Nephron progenitor cell (in vitro differentiated cells): ENCODE data around the gene ADAM12.

Source experiments
- DNase-seq: peaks from one replicate; pipeline ENCODE4 v3.0.0; 2021
- H3K27ac Mint-ChIP-seq: 2 replicates; pipeline ENCODE4 v1.8.0; 2021; ENCODE audit warnings: mild to moderate bottlenecking, moderate library complexity, mixed read lengths
- H3K27me3 Mint-ChIP-seq: 2 replicates; pipeline ENCODE4 v1.8.0; 2021; ENCODE audit warnings: mild to moderate bottlenecking, low read depth, mixed read lengths; ENCODE audit not compliant: poor library complexity
- H3K36me3 Mint-ChIP-seq: 2 replicates; pipeline ENCODE4 v1.8.0; 2021; ENCODE audit warnings: low read depth, mixed read lengths
- H3K4me1 Mint-ChIP-seq: 2 replicates; pipeline ENCODE4 v1.8.0; 2021; ENCODE audit warnings: mixed read lengths
- H3K4me3 Mint-ChIP-seq: 2 replicates; pipeline ENCODE4 v1.8.0; 2021; ENCODE audit warnings: mild to moderate bottlenecking, moderate library complexity, mixed read lengths
- H3K9me3 Mint-ChIP-seq: 2 replicates; pipeline ENCODE4 v1.8.0; 2021; ENCODE audit warnings: mild to moderate bottlenecking, moderate library complexity, mixed read lengths
- TF ChIP-seq, protein P1 (sequence below): fragments of 200-600 bp; sonication (generic); IDR thresholded peaks from 2 replicates; pipeline ENCODE4 v1.5.0; 2021; ENCODE audit warnings: antibody characterized with exemption

ADAM12 gene

DNA sequence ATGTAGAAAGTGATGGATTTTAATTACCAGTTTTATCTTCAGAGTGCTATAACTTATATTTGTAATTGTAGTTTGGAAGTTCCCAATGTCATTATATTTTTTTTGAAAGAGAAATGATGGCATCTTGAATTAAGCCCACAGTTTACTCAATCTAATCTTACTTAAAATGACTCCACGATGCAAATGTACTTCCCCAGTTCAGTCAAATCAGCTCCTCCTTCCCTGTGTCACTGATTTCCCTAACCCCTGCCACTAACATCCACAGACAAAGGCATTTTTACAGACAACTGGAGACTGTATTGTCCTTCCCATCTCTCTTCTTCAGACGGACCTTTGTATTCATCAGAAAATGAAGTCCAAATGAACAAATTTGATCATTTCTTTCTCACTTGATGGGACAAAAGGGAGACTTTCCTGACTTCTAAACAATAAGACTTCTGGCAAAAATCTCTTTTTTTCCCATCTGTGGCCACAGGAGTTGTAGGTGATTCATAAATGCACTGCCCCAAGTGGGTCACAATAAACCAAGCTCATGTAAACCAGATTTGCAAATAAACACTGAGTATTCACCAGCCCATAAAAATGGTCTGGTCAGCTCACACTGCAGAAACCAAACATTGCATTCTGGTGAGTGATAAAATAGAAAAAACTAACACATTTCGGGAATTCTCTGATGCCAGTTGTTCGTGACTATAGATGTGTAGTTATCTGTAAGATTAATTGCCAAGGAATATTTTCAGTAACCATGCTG is 329.0 kb downstream of the ADAM12 start:
- Mint-ChIP-seq H3K36me3 (no peaks in the 10 kb centered on the region), H3K4me1 (peaks cover 69% of the 10 kb centered on the region), H3K9me3 (peaks cover 8% of the 10 kb centered on the region), H3K27ac (peak overlapping the region; percentile 60), H3K27me3 (peaks cover 4% of the 10 kb centered on the region), H3K4me3 (peak overlapping the region; percentile 41)
- TF ChIP-seq, protein P1, sequence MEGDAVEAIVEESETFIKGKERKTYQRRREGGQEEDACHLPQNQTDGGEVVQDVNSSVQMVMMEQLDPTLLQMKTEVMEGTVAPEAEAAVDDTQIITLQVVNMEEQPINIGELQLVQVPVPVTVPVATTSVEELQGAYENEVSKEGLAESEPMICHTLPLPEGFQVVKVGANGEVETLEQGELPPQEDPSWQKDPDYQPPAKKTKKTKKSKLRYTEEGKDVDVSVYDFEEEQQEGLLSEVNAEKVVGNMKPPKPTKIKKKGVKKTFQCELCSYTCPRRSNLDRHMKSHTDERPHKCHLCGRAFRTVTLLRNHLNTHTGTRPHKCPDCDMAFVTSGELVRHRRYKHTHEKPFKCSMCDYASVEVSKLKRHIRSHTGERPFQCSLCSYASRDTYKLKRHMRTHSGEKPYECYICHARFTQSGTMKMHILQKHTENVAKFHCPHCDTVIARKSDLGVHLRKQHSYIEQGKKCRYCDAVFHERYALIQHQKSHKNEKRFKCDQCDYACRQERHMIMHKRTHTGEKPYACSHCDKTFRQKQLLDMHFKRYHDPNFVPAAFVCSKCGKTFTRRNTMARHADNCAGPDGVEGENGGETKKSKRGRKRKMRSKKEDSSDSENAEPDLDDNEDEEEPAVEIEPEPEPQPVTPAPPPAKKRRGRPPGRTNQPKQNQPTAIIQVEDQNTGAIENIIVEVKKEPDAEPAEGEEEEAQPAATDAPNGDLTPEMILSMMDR: no peak
- DNase-seq: no peak

DNA sequence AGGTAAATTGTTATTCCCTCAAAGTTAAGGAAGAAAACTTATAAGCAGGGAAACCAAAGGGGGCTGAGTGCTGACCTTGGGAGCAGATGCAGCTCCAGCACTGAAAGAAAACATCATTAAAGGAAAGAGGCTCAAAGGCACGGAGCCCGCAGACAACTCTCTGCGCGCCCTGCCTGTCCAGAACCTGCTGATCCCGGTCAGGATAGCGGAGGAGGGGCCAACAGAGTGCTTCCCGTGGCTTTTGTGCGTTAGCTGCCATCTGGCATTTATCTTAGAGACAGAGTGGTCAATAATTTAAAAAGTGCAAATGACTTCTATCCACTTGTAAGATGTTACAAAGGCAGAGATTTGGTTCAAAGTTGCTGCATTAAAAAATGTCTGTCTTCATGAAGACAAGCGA is 329.8 kb downstream of the ADAM12 start:
- H3K9me3 Mint-ChIP-seq: peaks cover 8% of the 10 kb centered on the region
- H3K4me1 Mint-ChIP-seq: peaks cover 64% of the 10 kb centered on the region
- DNase-seq: no peak
- TF ChIP-seq, protein P1: no peak
- H3K4me3 Mint-ChIP-seq: peak overlapping the region; percentile 5
- H3K27me3 Mint-ChIP-seq: peaks cover 11% of the 10 kb centered on the region
- H3K36me3 Mint-ChIP-seq: no peaks in the 10 kb centered on the region
- peak overlapping the region; percentile 64 for H3K27ac Mint-ChIP-seq

DNA sequence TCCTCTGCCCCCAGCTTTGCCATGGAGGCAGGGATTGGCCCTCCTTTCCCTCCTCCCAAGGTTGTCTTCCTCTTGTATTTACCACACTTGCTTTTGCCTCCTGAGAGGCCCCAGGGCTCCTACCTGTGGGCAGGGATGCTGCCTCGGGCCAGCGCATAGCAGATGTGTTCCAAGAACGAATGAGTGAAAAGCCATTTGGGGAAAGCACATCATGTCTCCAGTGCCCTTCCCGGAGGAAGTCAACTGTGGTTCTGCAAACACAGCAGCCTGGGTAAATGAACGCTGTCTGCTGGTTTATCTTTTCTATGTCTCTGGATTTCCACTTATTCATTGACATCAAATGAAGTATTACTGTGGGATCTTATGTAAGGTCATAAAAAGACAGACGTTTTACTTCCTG is 330.2 kb downstream of the ADAM12 start:
- peak overlapping the region; percentile 5 for H3K4me3 Mint-ChIP-seq
- DNase-seq: no peak
- peaks cover 60% of the 10 kb centered on the region for H3K4me1 Mint-ChIP-seq
- H3K27ac Mint-ChIP-seq: peak overlapping the region; percentile 64
- H3K36me3 Mint-ChIP-seq: no peaks in the 10 kb centered on the region
- H3K27me3 Mint-ChIP-seq: peaks cover 8% of the 10 kb centered on the region
- H3K9me3 Mint-ChIP-seq: peaks cover 8% of the 10 kb centered on the region
- TF ChIP-seq, protein P1: no peak

DNA sequence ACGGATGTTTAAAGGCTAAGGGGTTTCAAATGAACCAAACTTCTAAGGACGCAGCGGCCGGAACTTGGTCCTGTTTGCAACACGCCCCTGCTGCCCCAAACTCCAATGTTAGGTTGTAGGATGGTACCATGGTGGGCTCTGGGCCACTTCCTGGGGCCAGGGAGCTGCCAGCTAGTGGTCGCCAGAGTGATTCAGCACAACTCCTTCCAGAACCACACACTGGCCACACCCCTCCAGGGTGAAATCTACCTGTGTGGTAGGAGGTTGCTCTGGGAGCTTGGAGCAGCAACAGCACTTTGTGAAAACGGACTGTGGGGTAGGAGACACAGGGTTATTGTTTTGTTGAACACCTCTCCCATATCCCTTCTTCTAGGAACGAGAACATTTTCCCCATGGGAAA is 330.8 kb downstream of the ADAM12 start:
- no peak for DNase-seq
- Mint-ChIP-seq H3K9me3 (peaks cover 7% of the 10 kb centered on the region), H3K4me3 (no peak overlapping the region), H3K27me3 (peaks cover 11% of the 10 kb centered on the region), H3K4me1 (peaks cover 58% of the 10 kb centered on the region), H3K36me3 (no peaks in the 10 kb centered on the region), H3K27ac (no peak overlapping the region)
- TF ChIP-seq, protein P1: no peak

DNA sequence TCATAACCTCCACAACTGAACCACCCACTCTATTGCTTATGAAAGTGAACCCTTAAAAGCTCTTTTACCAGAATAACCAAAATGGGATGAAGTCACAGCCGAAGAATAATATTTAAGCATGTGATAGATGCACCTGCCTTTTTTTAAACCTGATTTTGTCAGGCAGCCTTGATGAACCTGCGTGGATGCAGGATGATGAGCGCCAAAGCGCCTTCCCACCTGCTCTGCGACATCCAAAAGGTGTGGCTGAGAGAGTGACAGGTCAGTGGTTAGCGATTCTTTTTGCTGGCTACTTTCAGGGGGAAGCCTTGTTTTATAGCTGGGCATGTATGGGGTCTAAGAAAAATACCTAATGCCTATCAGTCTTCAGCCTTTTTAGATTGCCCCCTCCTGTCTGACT is 334.1 kb downstream of the ADAM12 start:
- TF ChIP-seq, protein P1: no peak
- no peak overlapping the region for H3K27ac Mint-ChIP-seq
- no peaks in the 10 kb centered on the region for H3K9me3 Mint-ChIP-seq
- H3K36me3 Mint-ChIP-seq: no peaks in the 10 kb centered on the region
- peaks cover 52% of the 10 kb centered on the region for H3K4me1 Mint-ChIP-seq
- no peak overlapping the region for H3K4me3 Mint-ChIP-seq
- peaks cover 11% of the 10 kb centered on the region for H3K27me3 Mint-ChIP-seq
- no peak for DNase-seq

DNA sequence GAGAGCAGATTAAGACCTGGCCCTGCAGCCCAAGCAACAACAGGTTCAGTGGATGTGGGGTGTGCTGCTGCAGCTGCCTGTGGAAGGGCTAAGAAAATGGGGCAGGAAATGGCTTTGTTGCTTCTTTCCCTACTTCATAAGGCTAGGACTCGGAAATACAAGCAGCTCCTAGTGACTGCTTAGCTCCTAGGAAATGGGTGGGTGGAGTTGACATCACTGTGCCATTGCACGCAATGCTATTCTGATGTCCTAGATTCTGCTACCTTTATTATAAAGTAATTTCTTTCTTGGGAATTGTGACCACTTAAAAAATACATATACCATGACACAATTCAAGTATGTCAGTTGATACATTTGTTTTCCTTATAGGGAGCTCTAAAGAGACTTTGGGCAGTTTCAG is 336.1 kb downstream of the ADAM12 start:
- Mint-ChIP-seq H3K36me3 (no peaks in the 10 kb centered on the region), H3K27ac (peak overlapping the region; percentile 16), H3K27me3 (peaks cover 11% of the 10 kb centered on the region), H3K4me3 (no peak overlapping the region), H3K4me1 (peaks cover 33% of the 10 kb centered on the region), H3K9me3 (no peaks in the 10 kb centered on the region)
- no peak for DNase-seq
- TF ChIP-seq, protein P1: no peak
